ENCODE data around the gene STK10. TPM values are rescaled to one million over a fixed set of nuclear protein-coding genes. Genes with fewer than 3 reads are reported as not detected.
A peak's percentile ranks its signal among the peaks of the same experiment; 100 is the strongest.

Gene STK10
- total and polyA plus RNA-seq, 4 donors, result 17.2 to 65.4 (median 43.6) TPM

GRCh38 chr5:172059661-172060100, 128.3 kb downstream of the STK10 start:
- no peak overlapping the region for H3K27ac ChIP-seq (ENCODE audit: low read depth in 1 of 2, low read length in 1 of 2)
- H3K4me1 ChIP-seq (ENCODE audit: control insufficient read depth in 5 of 5, insufficient read depth in 5 of 5, low read length in 5 of 5), result no peaks in the 10 kb centered on the region
- TF ChIP-seq CTCF (IDR thresholded peaks at IDR 0.05; ENCODE audit: control extremely low read depth, extremely low read depth), result peak; percentile 18
- no peak for ATAC-seq (ENCODE audit: insufficient read depth, low FRiP score)
- WGBS, 2 donors, result 66 to 79% methylated on average over 5 of the region's 5 CpGs
- H3K9ac ChIP-seq (ENCODE audit: insufficient read depth in 1 of 2, low read length in 2 of 2), result no peak overlapping the region
- DNase-seq, result no peak
- H3K9me3 ChIP-seq (ENCODE audit: control insufficient read depth in 4 of 4, insufficient read depth in 3 of 4, low read length in 3 of 4), result peaks cover 0 to under 1% (median 0%) of the 10 kb centered on the region in 4 donors
- no peaks in the 10 kb centered on the region for H3K27me3 ChIP-seq (ENCODE audit: control insufficient read depth in 3 of 3, insufficient read depth in 3 of 3, low read length in 2 of 3)
- H3K36me3 ChIP-seq (ENCODE audit: control insufficient read depth in 4 of 4, insufficient read depth in 4 of 4, low read length in 4 of 4), result peaks cover 5 to 43% (median 12%) of the 10 kb centered on the region in 4 donors
- H3K4me3 ChIP-seq, result no peak overlapping the region

- ATAC-seq (ENCODE audit: insufficient read depth, low FRiP score) (no peak), DNase-seq (no peak)
- 80 to 81% methylated on average over 6 of the region's 6 CpGs for WGBS, 2 donors
- Histone ChIP-seq H3K27me3 (ENCODE audit: control insufficient read depth in 3 of 3, insufficient read depth in 3 of 3, low read length in 2 of 3) (no peaks in the 10 kb centered on the region), H3K9ac (ENCODE audit: insufficient read depth in 1 of 2, low read length in 2 of 2) (no peak overlapping the region), H3K27ac (ENCODE audit: low read depth in 1 of 2, low read length in 1 of 2) (no peak overlapping the region), H3K4me3 (no peak overlapping the region), H3K4me1 (ENCODE audit: control insufficient read depth in 5 of 5, insufficient read depth in 5 of 5, low read length in 5 of 5) (no peaks in the 10 kb centered on the region), H3K9me3 (ENCODE audit: control insufficient read depth in 4 of 4, insufficient read depth in 3 of 4, low read length in 3 of 4) (peaks cover 0 to 1% (median 0%) of the 10 kb centered on the region in 4 donors), H3K36me3 (ENCODE audit: control insufficient read depth in 4 of 4, insufficient read depth in 4 of 4, low read length in 4 of 4) (peaks cover 2 to 43% (median 6%) of the 10 kb centered on the region in 4 donors)
- TF ChIP-seq CTCF (IDR thresholded peaks at IDR 0.05; ENCODE audit: control extremely low read depth, extremely low read depth), result no peak
Measured at GRCh38 chr5:172058088-172058487, 129.9 kb downstream of the STK10 start.

- no peak for ATAC-seq (ENCODE audit: insufficient read depth, low FRiP score)
- H3K9ac ChIP-seq (ENCODE audit: insufficient read depth in 1 of 2, low read length in 2 of 2), result no peak overlapping the region
- H3K4me3 ChIP-seq, result no peak overlapping the region
- DNase-seq, result no peak
- H3K27me3 ChIP-seq (ENCODE audit: control insufficient read depth in 3 of 3, insufficient read depth in 3 of 3, low read length in 2 of 3), result no peaks in the 10 kb centered on the region
- H3K4me1 ChIP-seq (ENCODE audit: control insufficient read depth in 5 of 5, insufficient read depth in 5 of 5, low read length in 5 of 5), result no peaks in the 10 kb centered on the region
- no peak for TF ChIP-seq CTCF (IDR thresholded peaks at IDR 0.05; ENCODE audit: control extremely low read depth, extremely low read depth)
- WGBS, 2 donors, result 96 to 98% methylated on average over 3 of the region's 3 CpGs
- peaks cover 0 to 1% (median 0%) of the 10 kb centered on the region in 4 donors for H3K9me3 ChIP-seq (ENCODE audit: control insufficient read depth in 4 of 4, insufficient read depth in 3 of 4, low read length in 3 of 4)
- no peak overlapping the region for H3K27ac ChIP-seq (ENCODE audit: low read depth in 1 of 2, low read length in 1 of 2)
- peaks cover 2 to 57% (median 9%) of the 10 kb centered on the region in 4 donors for H3K36me3 ChIP-seq (ENCODE audit: control insufficient read depth in 4 of 4, insufficient read depth in 4 of 4, low read length in 4 of 4)
Measured at GRCh38 chr5:172055996-172056395, 132.0 kb downstream of the STK10 start.

- no peak overlapping the region for H3K9ac ChIP-seq (ENCODE audit: insufficient read depth in 1 of 2, low read length in 2 of 2)
- no peak for ATAC-seq (ENCODE audit: insufficient read depth, low FRiP score)
- H3K27ac ChIP-seq (ENCODE audit: low read depth in 1 of 2, low read length in 1 of 2), result no peak overlapping the region
- no peak for DNase-seq
- peaks cover 0 to 1% (median 0%) of the 10 kb centered on the region in 4 donors for H3K9me3 ChIP-seq (ENCODE audit: control insufficient read depth in 4 of 4, insufficient read depth in 3 of 4, low read length in 3 of 4)
- no peaks in the 10 kb centered on the region for H3K4me1 ChIP-seq (ENCODE audit: control insufficient read depth in 5 of 5, insufficient read depth in 5 of 5, low read length in 5 of 5)
- WGBS, 2 donors, result 93% methylated on average over 19 of the region's 19 CpGs
- H3K36me3 ChIP-seq (ENCODE audit: control insufficient read depth in 4 of 4, insufficient read depth in 4 of 4, low read length in 4 of 4), result peaks cover 2 to 57% (median 8%) of the 10 kb centered on the region in 4 donors
- no peaks in the 10 kb centered on the region for H3K27me3 ChIP-seq (ENCODE audit: control insufficient read depth in 3 of 3, insufficient read depth in 3 of 3, low read length in 2 of 3)
- no peak overlapping the region for H3K4me3 ChIP-seq
- no peak for TF ChIP-seq CTCF (IDR thresholded peaks at IDR 0.05; ENCODE audit: control extremely low read depth, extremely low read depth)
Measured at GRCh38 chr5:172055421-172055820, 132.6 kb downstream of the STK10 start.
